HEK293 (cell line): ENCODE results near the gene TOMM7.

Source experiments
- CTCF ChIA-PET: fragments of 350-600 bp; formaldehyde crosslinking; extraction: SDS; loops from one replicate; lab custom pipeline; 2021; ENCODE audit warnings: antibody characterized with exemption; lab: Yijun Ruan, JAX
- POLR2A ChIA-PET: fragments of 300-600 bp; formaldehyde crosslinking; extraction: SDS; loops from one replicate; lab custom pipeline; 2020; ENCODE audit warnings: antibody characterized with exemption, inconsistent platforms; lab: Yijun Ruan, JAX
- H3K27ac ChIP-seq: fragments of 200-500 bp; sonication (Bioruptor generic); 2 replicates; pipeline ENCODE4 v1.5.1; 2014; ENCODE audit warnings: low read depth, low read length, control low read depth, inconsistent platforms; ENCODE audit errors: extremely low read depth
- H3K36me3 ChIP-seq, 2 experiments: fragments of 200-500 bp in 1 of 2; sonication (Bioruptor generic) in 1 of 2; 1 replicate in 1 of 2; 2 replicates in 1 of 2; pipeline ENCODE4 v1.5.1; 2014 to 2017; ENCODE audit warnings: inconsistent platforms in 2 of 2, low read length in 2 of 2; ENCODE audit not compliant: control insufficient read depth in 2 of 2, insufficient read depth in 1 of 2
- H3K4me1 ChIP-seq: fragments of 200-500 bp; sonication (Bioruptor generic); 2 replicates; pipeline ENCODE4 v1.5.1; 2014; ENCODE audit warnings: mild to moderate bottlenecking, low read length, inconsistent platforms; ENCODE audit not compliant: control insufficient read depth, insufficient read depth
- H3K4me3 ChIP-seq: 2 replicates; pipeline ENCODE4 v1.5.1; 2011; ENCODE audit warnings: low read depth, mild to moderate bottlenecking, control low read depth, low read length, moderate library complexity
- H3K9me3 ChIP-seq: fragments of 200-500 bp; sonication (Bioruptor generic); 2 replicates; pipeline ENCODE4 v1.5.1; 2014; ENCODE audit warnings: low read depth, low read length, inconsistent platforms; ENCODE audit not compliant: control insufficient read depth, insufficient read depth
- GLI4 ChIP-seq: fragments of 450-650 bp; formaldehyde crosslinking; IDR thresholded peaks from 2 replicates; pipeline ENCODE4 v1.5.1; 2016; ENCODE audit warnings: missing biosample characterization, missing genetic modification characterization
- OVOL3 ChIP-seq: fragments of 450-650 bp; formaldehyde crosslinking; IDR thresholded peaks from 2 replicates; pipeline ENCODE4 v1.5.1; 2016; ENCODE audit warnings: missing biosample characterization, missing genetic modification characterization
- WT1 ChIP-seq: fragments of 450-650 bp; formaldehyde crosslinking; IDR thresholded peaks from 2 replicates; pipeline ENCODE4 v1.5.1; 2016; ENCODE audit warnings: missing biosample characterization, missing genetic modification characterization
- ZBTB17 ChIP-seq: fragments of 450-650 bp; formaldehyde crosslinking; IDR thresholded peaks from 2 replicates; pipeline ENCODE4 v1.5.1; 2016; ENCODE audit warnings: missing biosample characterization, missing genetic modification characterization
- ZBTB20 ChIP-seq: fragments of 450-650 bp; formaldehyde crosslinking; IDR thresholded peaks from 2 replicates; pipeline ENCODE4 v1.5.1; 2016; ENCODE audit warnings: missing biosample characterization, missing genetic modification characterization
- ZEB2 ChIP-seq: fragments of 450-650 bp; formaldehyde crosslinking; IDR thresholded peaks from 2 replicates; pipeline ENCODE4 v1.5.1; 2016; ENCODE audit warnings: missing biosample characterization, missing genetic modification characterization
- ZNF112 ChIP-seq: fragments of 450-650 bp; formaldehyde crosslinking; IDR thresholded peaks from 2 replicates; pipeline ENCODE4 v1.5.0; 2017; ENCODE audit warnings: missing biosample characterization, missing genetic modification characterization
- ZNF146 ChIP-seq: fragments of 450-650 bp; formaldehyde crosslinking; IDR thresholded peaks from 2 replicates; pipeline ENCODE4 v1.5.1; 2016; ENCODE audit warnings: missing biosample characterization, missing genetic modification characterization
- ZNF155 ChIP-seq: fragments of 450-650 bp; formaldehyde crosslinking; IDR thresholded peaks from 2 replicates; pipeline ENCODE4 v1.5.1; 2016; ENCODE audit warnings: missing biosample characterization, missing genetic modification characterization
- ZNF175 ChIP-seq: fragments of 450-650 bp; formaldehyde crosslinking; IDR thresholded peaks from 2 replicates; pipeline ENCODE4 v1.5.1; 2016; ENCODE audit warnings: missing biosample characterization, missing genetic modification characterization
- ZNF223 ChIP-seq: fragments of 450-650 bp; formaldehyde crosslinking; IDR thresholded peaks from 2 replicates; pipeline ENCODE4 v1.5.1; 2016; ENCODE audit warnings: missing biosample characterization, missing genetic modification characterization
- ZNF302 ChIP-seq: fragments of 450-650 bp; formaldehyde crosslinking; IDR thresholded peaks from 2 replicates; pipeline ENCODE4 v1.5.1; 2016; ENCODE audit warnings: missing biosample characterization, missing genetic modification characterization, low read depth
- ZNF366 ChIP-seq: fragments of 450-650 bp; formaldehyde crosslinking; conservative IDR thresholded peaks from 2 replicates; pipeline ENCODE4 v1.5.1; 2016; ENCODE audit warnings: missing biosample characterization, missing genetic modification characterization
- ZNF561 ChIP-seq: fragments of 450-650 bp; IDR thresholded peaks from 2 replicates; pipeline ENCODE4 v1.5.1; 2018; ENCODE audit warnings: missing biosample characterization, missing genetic modification characterization, borderline replicate concordance
- ZNF571 ChIP-seq: fragments of 450-650 bp; formaldehyde crosslinking; IDR thresholded peaks from 2 replicates; pipeline ENCODE4 v1.5.0; 2017; ENCODE audit warnings: missing biosample characterization, missing genetic modification characterization
- ZNF596 ChIP-seq: fragments of 450-650 bp; IDR thresholded peaks from 2 replicates; pipeline ENCODE4 v1.5.0; 2018; ENCODE audit warnings: missing biosample characterization, mild to moderate bottlenecking, missing genetic modification characterization, moderate library complexity
- ZNF610 ChIP-seq: fragments of 450-650 bp; formaldehyde crosslinking; IDR thresholded peaks from 2 replicates; pipeline ENCODE4 v1.5.1; 2016; ENCODE audit warnings: missing biosample characterization, missing genetic modification characterization, borderline replicate concordance
- ZNF624 ChIP-seq: fragments of 450-650 bp; formaldehyde crosslinking; IDR thresholded peaks from 2 replicates; pipeline ENCODE4 v1.5.1; 2017; ENCODE audit warnings: missing biosample characterization, missing genetic modification characterization
- ZNF670 ChIP-seq: fragments of 450-650 bp; formaldehyde crosslinking; IDR thresholded peaks from 2 replicates; pipeline ENCODE4 v1.5.1; 2016; ENCODE audit warnings: missing biosample characterization, missing genetic modification characterization, low read depth
- ZNF677 ChIP-seq: fragments of 450-650 bp; IDR thresholded peaks from 2 replicates; pipeline ENCODE4 v1.5.0; 2018; ENCODE audit warnings: missing biosample characterization, mild to moderate bottlenecking, missing genetic modification characterization, moderate library complexity
- ZNF785 ChIP-seq: fragments of 450-650 bp; formaldehyde crosslinking; IDR thresholded peaks from 2 replicates; pipeline ENCODE4 v1.5.1; 2016; ENCODE audit warnings: missing biosample characterization, missing genetic modification characterization
- TF ChIP-seq, protein P1 (sequence below): sonication (generic); formaldehyde crosslinking; IDR thresholded peaks from 2 replicates; pipeline ENCODE4 v1.8.1; 2022; ENCODE audit warnings: mild to moderate bottlenecking, moderate library complexity, missing genetic modification reagents
- TF ChIP-seq, protein P2 (sequence below): IDR thresholded peaks from 2 replicates; pipeline ENCODE4 v1.6.1; 2011; ENCODE audit warnings: mild to moderate bottlenecking, low read depth, low read length, borderline replicate concordance
- TF ChIP-seq, protein P3 (sequence below): fragments of 450-650 bp; formaldehyde crosslinking; conservative IDR thresholded peaks from 2 replicates; pipeline ENCODE4 v1.5.1; 2016; ENCODE audit warnings: low read depth, missing biosample characterization, missing genetic modification characterization
- TF ChIP-seq, protein P4 (sequence below): fragments of 450-650 bp; formaldehyde crosslinking; IDR thresholded peaks from 2 replicates; pipeline ENCODE4 v1.5.1; 2017; ENCODE audit warnings: missing biosample characterization, missing genetic modification characterization
- TF ChIP-seq, protein P5 (sequence below): fragments of 450-650 bp; formaldehyde crosslinking; IDR thresholded peaks from 2 replicates; pipeline ENCODE4; 2016; ENCODE audit warnings: missing biosample characterization, missing genetic modification characterization
- TF ChIP-seq, protein P6 (sequence below): fragments of 450-650 bp; formaldehyde crosslinking; IDR thresholded peaks from 2 replicates; pipeline ENCODE4 v1.5.1; 2016; ENCODE audit warnings: missing biosample characterization, missing genetic modification characterization

The TOMM7 gene

DNA sequence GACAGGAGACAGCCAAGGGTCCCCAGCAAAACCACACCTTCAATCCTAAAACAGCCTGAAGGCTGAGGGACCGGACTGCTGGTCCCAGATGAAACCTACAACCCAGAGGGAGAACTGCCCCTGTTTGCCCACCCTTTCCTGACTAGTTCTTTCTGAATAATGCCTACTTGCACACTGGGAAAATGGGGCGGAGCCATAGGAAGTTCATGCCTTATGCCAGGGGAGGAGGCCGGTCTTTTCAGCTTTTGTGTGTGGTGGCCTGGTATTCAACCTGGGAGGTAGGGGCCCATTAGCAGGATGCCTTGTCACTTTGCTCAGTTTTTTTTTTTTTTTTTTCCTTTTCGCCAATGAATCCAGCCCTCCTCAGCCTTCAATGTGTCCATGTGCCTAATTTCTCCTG is 20.7 kb downstream of the TOMM7 start:
- CTCF ChIA-PET, result interaction anchor here (0.8 kb wide), 1 partner anchor 253 kb away, joined by 3 read pairs; no protein-coding TSS in a partner anchor
- Histone ChIP-seq H3K36me3 (no peaks in the 10 kb centered on the region), H3K9me3 (no peaks in the 10 kb centered on the region), H3K27ac (no peak overlapping the region), H3K4me3 (no peak overlapping the region), H3K4me1 (no peaks in the 10 kb centered on the region)
- TF ChIP-seq ZNF146 (no peak), ZNF610 (tag by site-specific recombination) (no peak), ZNF677 (no peak), ZNF112 (tag by site-specific recombination) (no peak), ZNF561 (tag by site-specific recombination) (no peak), GLI4 (tag by site-specific recombination) (no peak), ZNF571 (tag by site-specific recombination) (no peak), ZEB2 (tag by site-specific recombination) (no peak), WT1 (tag by site-specific recombination) (no peak), ZNF155 (no peak), ZNF302 (tag by site-specific recombination) (no peak), ZBTB20 (tag by site-specific recombination) (no peak)
- TF ChIP-seq, protein P1, sequence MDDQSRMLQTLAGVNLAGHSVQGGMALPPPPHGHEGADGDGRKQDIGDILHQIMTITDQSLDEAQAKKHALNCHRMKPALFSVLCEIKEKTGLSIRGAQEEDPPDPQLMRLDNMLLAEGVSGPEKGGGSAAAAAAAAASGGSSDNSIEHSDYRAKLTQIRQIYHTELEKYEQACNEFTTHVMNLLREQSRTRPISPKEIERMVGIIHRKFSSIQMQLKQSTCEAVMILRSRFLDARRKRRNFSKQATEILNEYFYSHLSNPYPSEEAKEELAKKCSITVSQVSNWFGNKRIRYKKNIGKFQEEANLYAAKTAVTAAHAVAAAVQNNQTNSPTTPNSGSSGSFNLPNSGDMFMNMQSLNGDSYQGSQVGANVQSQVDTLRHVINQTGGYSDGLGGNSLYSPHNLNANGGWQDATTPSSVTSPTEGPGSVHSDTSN, result no peak
- TF ChIP-seq, protein P2, sequence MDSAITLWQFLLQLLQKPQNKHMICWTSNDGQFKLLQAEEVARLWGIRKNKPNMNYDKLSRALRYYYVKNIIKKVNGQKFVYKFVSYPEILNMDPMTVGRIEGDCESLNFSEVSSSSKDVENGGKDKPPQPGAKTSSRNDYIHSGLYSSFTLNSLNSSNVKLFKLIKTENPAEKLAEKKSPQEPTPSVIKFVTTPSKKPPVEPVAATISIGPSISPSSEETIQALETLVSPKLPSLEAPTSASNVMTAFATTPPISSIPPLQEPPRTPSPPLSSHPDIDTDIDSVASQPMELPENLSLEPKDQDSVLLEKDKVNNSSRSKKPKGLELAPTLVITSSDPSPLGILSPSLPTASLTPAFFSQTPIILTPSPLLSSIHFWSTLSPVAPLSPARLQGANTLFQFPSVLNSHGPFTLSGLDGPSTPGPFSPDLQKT, result no peak
- TF ChIP-seq, protein P3, sequence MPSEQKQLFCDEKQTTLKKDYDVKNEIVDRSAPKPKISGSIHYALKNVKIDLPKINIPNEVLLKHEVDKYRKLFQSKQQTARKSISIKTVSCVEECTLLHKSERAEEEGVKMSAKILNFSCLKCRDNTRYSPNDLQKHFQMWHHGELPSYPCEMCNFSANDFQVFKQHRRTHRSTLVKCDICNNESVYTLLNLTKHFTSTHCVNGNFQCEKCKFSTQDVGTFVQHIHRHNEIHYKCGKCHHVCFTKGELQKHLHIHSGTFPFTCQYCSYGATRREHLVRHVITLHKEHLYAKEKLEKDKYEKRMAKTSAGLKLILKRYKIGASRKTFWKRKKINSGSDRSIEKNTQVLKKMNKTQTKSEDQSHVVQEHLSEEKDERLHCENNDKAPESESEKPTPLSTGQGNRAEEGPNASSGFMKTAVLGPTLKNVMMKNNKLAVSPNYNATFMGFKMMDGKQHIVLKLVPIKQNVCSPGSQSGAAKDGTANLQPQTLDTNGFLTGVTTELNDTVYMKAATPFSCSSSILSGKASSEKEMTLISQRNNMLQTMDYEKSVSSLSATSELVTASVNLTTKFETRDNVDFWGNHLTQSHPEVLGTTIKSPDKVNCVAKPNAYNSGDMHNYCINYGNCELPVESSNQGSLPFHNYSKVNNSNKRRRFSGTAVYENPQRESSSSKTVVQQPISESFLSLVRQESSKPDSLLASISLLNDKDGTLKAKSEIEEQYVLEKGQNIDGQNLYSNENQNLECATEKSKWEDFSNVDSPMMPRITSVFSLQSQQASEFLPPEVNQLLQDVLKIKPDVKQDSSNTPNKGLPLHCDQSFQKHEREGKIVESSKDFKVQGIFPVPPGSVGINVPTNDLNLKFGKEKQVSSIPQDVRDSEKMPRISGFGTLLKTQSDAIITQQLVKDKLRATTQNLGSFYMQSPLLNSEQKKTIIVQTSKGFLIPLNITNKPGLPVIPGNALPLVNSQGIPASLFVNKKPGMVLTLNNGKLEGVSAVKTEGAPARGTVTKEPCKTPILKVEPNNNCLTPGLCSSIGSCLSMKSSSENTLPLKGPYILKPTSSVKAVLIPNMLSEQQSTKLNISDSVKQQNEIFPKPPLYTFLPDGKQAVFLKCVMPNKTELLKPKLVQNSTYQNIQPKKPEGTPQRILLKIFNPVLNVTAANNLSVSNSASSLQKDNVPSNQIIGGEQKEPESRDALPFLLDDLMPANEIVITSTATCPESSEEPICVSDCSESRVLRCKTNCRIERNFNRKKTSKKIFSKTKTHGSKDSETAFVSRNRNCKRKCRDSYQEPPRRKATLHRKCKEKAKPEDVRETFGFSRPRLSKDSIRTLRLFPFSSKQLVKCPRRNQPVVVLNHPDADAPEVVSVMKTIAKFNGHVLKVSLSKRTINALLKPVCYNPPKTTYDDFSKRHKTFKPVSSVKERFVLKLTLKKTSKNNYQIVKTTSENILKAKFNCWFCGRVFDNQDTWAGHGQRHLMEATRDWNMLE (tag by site-specific recombination), result no peak
- TF ChIP-seq, protein P4, sequence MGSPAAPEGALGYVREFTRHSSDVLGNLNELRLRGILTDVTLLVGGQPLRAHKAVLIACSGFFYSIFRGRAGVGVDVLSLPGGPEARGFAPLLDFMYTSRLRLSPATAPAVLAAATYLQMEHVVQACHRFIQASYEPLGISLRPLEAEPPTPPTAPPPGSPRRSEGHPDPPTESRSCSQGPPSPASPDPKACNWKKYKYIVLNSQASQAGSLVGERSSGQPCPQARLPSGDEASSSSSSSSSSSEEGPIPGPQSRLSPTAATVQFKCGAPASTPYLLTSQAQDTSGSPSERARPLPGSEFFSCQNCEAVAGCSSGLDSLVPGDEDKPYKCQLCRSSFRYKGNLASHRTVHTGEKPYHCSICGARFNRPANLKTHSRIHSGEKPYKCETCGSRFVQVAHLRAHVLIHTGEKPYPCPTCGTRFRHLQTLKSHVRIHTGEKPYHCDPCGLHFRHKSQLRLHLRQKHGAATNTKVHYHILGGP, result no peak
- POLR2A ChIA-PET, result interaction anchor here (0.6 kb wide), 1 partner anchor 21 kb away, joined by 4 read pairs; no protein-coding TSS in a partner anchor

DNA sequence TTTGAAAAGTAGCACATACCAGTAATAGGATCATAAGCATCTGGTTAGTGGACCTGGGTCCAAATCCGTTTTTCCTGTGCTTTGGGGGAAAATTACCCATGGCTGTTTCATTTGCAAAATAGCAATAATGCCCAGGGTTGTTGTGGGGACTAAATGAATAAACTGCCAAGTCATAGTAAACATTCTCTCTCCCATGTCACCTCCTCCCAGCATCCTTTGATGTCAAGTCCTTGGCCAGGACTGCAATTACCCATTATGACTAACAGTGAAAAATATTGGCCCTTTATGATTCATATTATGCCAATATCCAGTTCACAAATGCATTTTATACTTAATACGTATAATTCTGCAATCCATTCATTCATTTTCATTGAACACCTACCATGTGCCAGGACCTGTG is 23.0 kb downstream of the TOMM7 start:
- H3K4me1 ChIP-seq, result no peaks in the 10 kb centered on the region
- no peaks in the 10 kb centered on the region for H3K9me3 ChIP-seq
- H3K36me3 ChIP-seq, result no peaks in the 10 kb centered on the region
- H3K4me3 ChIP-seq, result no peak overlapping the region
- CTCF ChIA-PET, result interaction anchor here (1.1 kb wide), 1 partner anchor 16 kb away, joined by 3 read pairs; no protein-coding TSS in a partner anchor
- H3K27ac ChIP-seq, result no peak overlapping the region
- POLR2A ChIA-PET, result no interaction called here
- TF ChIP-seq ZNF670 (tag by site-specific recombination) (no peak), ZNF366 (no peak), ZNF596 (tag by site-specific recombination) (no peak), OVOL3 (tag by site-specific recombination) (no peak), ZBTB17 (tag by site-specific recombination) (no peak), ZNF223 (no peak), ZNF785 (no peak), ZNF175 (no peak), WT1 (tag by site-specific recombination) (no peak), ZNF624 (tag by site-specific recombination) (no peak)
- TF ChIP-seq, protein P5, sequence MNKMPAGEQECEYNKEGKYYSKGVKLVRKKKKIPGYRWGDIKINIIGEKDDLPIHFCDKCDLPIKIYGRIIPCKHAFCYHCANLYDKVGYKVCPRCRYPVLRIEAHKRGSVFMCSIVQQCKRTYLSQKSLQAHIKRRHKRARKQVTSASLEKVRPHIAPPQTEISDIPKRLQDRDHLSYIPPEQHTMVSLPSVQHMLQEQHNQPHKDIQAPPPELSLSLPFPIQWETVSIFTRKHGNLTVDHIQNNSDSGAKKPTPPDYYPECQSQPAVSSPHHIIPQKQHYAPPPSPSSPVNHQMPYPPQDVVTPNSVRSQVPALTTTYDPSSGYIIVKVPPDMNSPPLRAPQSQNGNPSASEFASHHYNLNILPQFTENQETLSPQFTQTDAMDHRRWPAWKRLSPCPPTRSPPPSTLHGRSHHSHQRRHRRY (tag by site-specific recombination), result no peak
- TF ChIP-seq, protein P6, sequence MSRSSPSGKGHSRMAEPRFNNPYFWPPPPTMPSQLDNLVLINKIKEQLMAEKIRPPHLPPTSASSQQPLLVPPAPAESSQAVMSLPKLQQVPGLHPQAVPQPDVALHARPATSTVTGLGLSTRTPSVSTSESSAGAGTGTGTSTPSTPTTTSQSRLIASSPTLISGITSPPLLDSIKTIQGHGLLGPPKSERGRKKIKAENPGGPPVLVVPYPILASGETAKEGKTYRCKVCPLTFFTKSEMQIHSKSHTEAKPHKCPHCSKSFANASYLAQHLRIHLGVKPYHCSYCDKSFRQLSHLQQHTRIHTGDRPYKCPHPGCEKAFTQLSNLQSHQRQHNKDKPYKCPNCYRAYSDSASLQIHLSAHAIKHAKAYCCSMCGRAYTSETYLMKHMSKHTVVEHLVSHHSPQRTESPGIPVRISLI (tag by site-specific recombination), result no peak
